CD14-positive monocyte (primary cell): ENCODE measurements around the gene RASA2. TPM values are rescaled to one million over a fixed set of nuclear protein-coding genes. Genes with fewer than 3 reads are reported as not detected.
A peak's percentile ranks its signal among the peaks of the same experiment; 100 is the strongest.

Source experiments
- DNase-seq, 3 donors: peaks; one replicate each; pipeline ENCODE4 v3.0.0-alpha.2; 2011 to 2022
- H2AFZ ChIP-seq: 2 replicates; pipeline ENCODE4 v1.6.0; 2012; ENCODE audit warnings: mild to moderate bottlenecking, low read depth, low read length, inconsistent platforms; ENCODE audit not compliant: insufficient read depth, poor library complexity, severe bottlenecking
- H3K27ac ChIP-seq, 2 donors: 1 replicate in 1 of 2; 2 replicates in 1 of 2; pipeline ENCODE4 v1.5.1; 2012 to 2013; ENCODE audit warnings: low read length in 2 of 2, control low read depth in 1 of 2, inconsistent platforms in 1 of 2, low read depth in 1 of 2, mild to moderate bottlenecking in 1 of 2
- H3K27me3 ChIP-seq, 2 donors: one replicate each; pipeline versions ENCODE4 v1.6.0 to v1.6.1; 2011 to 2013; ENCODE audit warnings: low read length in 2 of 2; ENCODE audit not compliant: control insufficient read depth in 2 of 2, insufficient read depth in 2 of 2
- H3K36me3 ChIP-seq, 2 donors: replicated peaks in 1 of 2; 1 replicate in 1 of 2; 2 replicates in 1 of 2; pipeline versions ENCODE4 v1.5.1 to v1.6.1; 2012 to 2013; ENCODE audit warnings: low read length in 2 of 2, control low read depth in 1 of 2, inconsistent platforms in 1 of 2, mild to moderate bottlenecking in 1 of 2; ENCODE audit not compliant: insufficient read depth in 2 of 2, control insufficient read depth in 1 of 2
- H3K4me1 ChIP-seq, 2 donors: 1 replicate in 1 of 2; 2 replicates in 1 of 2; pipeline versions ENCODE4 v1.5.1 to v1.6.1; 2012 to 2013; ENCODE audit warnings: low read length in 2 of 2, control low read depth in 1 of 2, inconsistent platforms in 1 of 2, mild to moderate bottlenecking in 1 of 2, moderate library complexity in 1 of 2; ENCODE audit not compliant: insufficient read depth in 2 of 2, control insufficient read depth in 1 of 2
- H3K4me2 ChIP-seq: replicated peaks from 2 replicates; pipeline ENCODE3; 2012; ENCODE audit warnings: low read length, moderate library complexity, mild to moderate bottlenecking; ENCODE audit not compliant: poor library complexity, severe bottlenecking; ENCODE audit errors: extremely low read depth
- H3K4me3 ChIP-seq, 3 experiments: fragments of 200-600 bp in 1 of 3; sonication (generic) in 1 of 3; replicated peaks in 1 of 3; 1 replicate in 2 of 3; 2 replicates in 1 of 3; pipeline ENCODE4 v1.5.1; 2011 to 2013; ENCODE audit warnings: low read length in 3 of 3, mild to moderate bottlenecking in 3 of 3, control low read depth in 2 of 3, low read depth in 2 of 3, inconsistent platforms in 1 of 3, moderate library complexity in 1 of 3
- H3K79me2 ChIP-seq: 2 replicates; pipeline ENCODE4 v1.6.0; 2012; ENCODE audit warnings: mild to moderate bottlenecking, control low read depth, inconsistent platforms, low read length, moderate library complexity; ENCODE audit not compliant: insufficient read depth
- H3K9ac ChIP-seq: 2 replicates; pipeline ENCODE4 v1.6.0; 2017; ENCODE audit warnings: low read length, mild to moderate bottlenecking; ENCODE audit not compliant: insufficient read depth, poor library complexity, severe bottlenecking
- H3K9me3 ChIP-seq, 2 donors: replicated peaks in 1 of 2; 1 replicate in 1 of 2; 2 replicates in 1 of 2; pipeline versions ENCODE4 v1.5.1 to v1.6.1; 2012 to 2013; ENCODE audit warnings: low read length in 2 of 2, control low read depth in 1 of 2; ENCODE audit not compliant: control insufficient read depth in 1 of 2, insufficient read depth in 1 of 2
- H4K20me1 ChIP-seq: 2 replicates; pipeline ENCODE4 v1.6.0; 2012; ENCODE audit warnings: mild to moderate bottlenecking, low read length, control low read depth, moderate library complexity; ENCODE audit not compliant: insufficient read depth
- H3K27ac Mint-ChIP-seq, 7 donors: one replicate each; pipeline ENCODE4 v1.8.0; 2020; ENCODE audit warnings: mild to moderate bottlenecking in 7 of 7, mixed read lengths in 7 of 7, moderate library complexity in 6 of 7, inconsistent platforms in 2 of 7
- H3K27me3 Mint-ChIP-seq, 3 donors: one replicate each; pipeline ENCODE4 v1.8.0; 2021 to 2022; ENCODE audit warnings: low read depth in 3 of 3, mild to moderate bottlenecking in 3 of 3, mixed read lengths in 3 of 3, moderate library complexity in 3 of 3, inconsistent platforms in 1 of 3
- H3K36me3 Mint-ChIP-seq, 2 donors: one replicate each; pipeline ENCODE4 v1.8.0; 2020; ENCODE audit warnings: mixed read lengths in 2 of 2, inconsistent platforms in 1 of 2, mild to moderate bottlenecking in 1 of 2
- H3K4me1 Mint-ChIP-seq: one replicate; pipeline ENCODE4 v1.8.0; 2020; ENCODE audit warnings: mild to moderate bottlenecking, mixed read lengths
- H3K4me3 Mint-ChIP-seq, 2 donors: one replicate each; pipeline ENCODE4 v1.8.0; 2020; ENCODE audit warnings: mild to moderate bottlenecking in 2 of 2, mixed read lengths in 2 of 2, moderate library complexity in 1 of 2
- H3K9me3 Mint-ChIP-seq, 7 donors: one replicate each; pipeline ENCODE4 v1.8.0; 2020 to 2022; ENCODE audit warnings: mixed read lengths in 7 of 7, mild to moderate bottlenecking in 6 of 7, moderate library complexity in 6 of 7, inconsistent platforms in 2 of 7
- CTCF ChIP-seq: fragments of 200-600 bp; IDR thresholded peaks from one replicate; pipeline ENCODE4 v1.8.0; 2022; ENCODE audit warnings: antibody characterized with exemption, mild to moderate bottlenecking
- WGBS: methylation state at CpG from one replicate; pipeline ENCODE4 v1.1.5; 2013; ENCODE audit warnings: missing lambda C conversion rate; ENCODE audit not compliant: insufficient coverage; 5-methylcytosine and 5-hydroxymethylcytosine counted together
- intact Hi-C, 2 donors: fragments of 100-400 bp; cut with micrococcal nuclease; formaldehyde crosslinking; loops; one replicate each; pipeline versions ENCODE4 v1.15.0 to v1.15.1; 2023
- polyA plus RNA-seq, 3 donors: library from polyadenylated mRNA; depleted of rRNA in 1 of 3; unstranded in 2 of 3; stranded (reverse) in 1 of 3; fragments of 300-500 nt in 2 of 3; fragments of >200 nt in 1 of 3; fragmentation: Illumina TruSeq in 2 of 3; gene quantifications; 1 replicate in 2 of 3; 2 replicates in 1 of 3; pipeline ENCODE4 v1.2.3, GENCODE V29; 2012 to 2021

The RASA2 gene
- polyA plus RNA-seq, 3 donors, result 7.0 to 13.5 (median 8.8) TPM

- Histone ChIP-seq H4K20me1 (no peaks in the 10 kb centered on the region), H3K79me2 (no peaks in the 10 kb centered on the region), H2AFZ (no peak overlapping the region), H3K9ac (no peak overlapping the region), H3K4me3 (no peak overlapping the region), H3K36me3 (peaks cover 0 to 26% of the 10 kb centered on the region in 2 donors), H3K27me3 (no peaks in the 10 kb centered on the region), H3K4me2 (no peak overlapping the region), H3K4me1 (no peaks in the 10 kb centered on the region), H3K27ac (no peak overlapping the region), H3K9me3 (no peaks in the 10 kb centered on the region)
- DNase-seq, result no peak
- Mint-ChIP-seq H3K4me3 (no peak overlapping the region), H3K9me3 (peaks cover 0 to 4% (median 0%) of the 10 kb centered on the region in 7 donors), H3K36me3 (peaks cover 23 to 28% of the 10 kb centered on the region in 2 donors), H3K27ac (no peak overlapping the region), H3K27me3 (no peaks in the 10 kb centered on the region), H3K4me1 (no peaks in the 10 kb centered on the region)
- TF ChIP-seq CTCF, result no peak
- intact Hi-C loops, result no loop called here
- WGBS, result 93% methylated on average over 8 of the region's 8 CpGs
Observed at GRCh38 chr3:141618938-141619337, 132.1 kb downstream of the RASA2 start.

- Histone ChIP-seq H4K20me1 (no peaks in the 10 kb centered on the region), H3K9me3 (no peaks in the 10 kb centered on the region), H3K9ac (no peak overlapping the region), H3K4me1 (no peaks in the 10 kb centered on the region), H3K4me3 (no peak overlapping the region), H3K27ac (no peak overlapping the region), H3K79me2 (no peaks in the 10 kb centered on the region), H3K4me2 (no peak overlapping the region), H3K27me3 (no peaks in the 10 kb centered on the region), H2AFZ (no peak overlapping the region), H3K36me3 (peaks cover 0 to 21% of the 10 kb centered on the region in 2 donors)
- H3K4me1 Mint-ChIP-seq, result no peaks in the 10 kb centered on the region
- intact Hi-C loops, result no loop called here
- H3K4me3 Mint-ChIP-seq, result no peak overlapping the region
- H3K9me3 Mint-ChIP-seq, result peaks cover 0 to 4% (median 0%) of the 10 kb centered on the region in 7 donors
- no peak for TF ChIP-seq CTCF
- no peak for DNase-seq
- H3K27ac Mint-ChIP-seq, result peak overlapping the region in 1 of 7 donors; percentile 12
- WGBS, result no CpG with 5 or more reads among the region's 4 CpGs
- H3K27me3 Mint-ChIP-seq, result no peaks in the 10 kb centered on the region
- H3K36me3 Mint-ChIP-seq, result peaks cover 21 to 25% of the 10 kb centered on the region in 2 donors
Observed at GRCh38 chr3:141619450-141619849, 132.6 kb downstream of the RASA2 start.
